Measurements from ENCODE around the gene SIKE1.

DNA sequence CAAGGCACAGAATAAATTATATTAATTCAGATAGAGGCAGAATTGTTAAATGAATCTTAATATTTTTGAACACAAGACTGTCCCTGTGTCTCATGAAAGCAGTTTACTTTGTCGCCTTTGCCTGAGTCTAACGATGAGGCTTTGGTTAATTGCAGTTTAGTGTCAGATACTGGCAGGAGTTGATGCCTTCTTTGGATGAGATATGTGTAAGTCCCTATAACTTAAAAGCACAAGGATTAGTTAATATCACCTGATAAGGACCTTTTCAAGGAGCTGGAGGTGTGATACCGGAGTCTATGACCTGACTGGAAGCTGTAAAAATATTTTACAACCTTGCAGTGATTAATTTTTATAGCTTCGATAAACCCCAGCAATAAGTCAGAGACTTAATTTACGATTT, 2.0 kb upstream of the SIKE1 start:
- TF ChIP-seq POLR2AphosphoS5 (IDR thresholded peaks at IDR 0.05; ENCODE audit: low read depth, low read length) = no peak
- TF ChIP-seq POLR2A (IDR thresholded peaks at IDR 0.05; ENCODE audit: low read depth, low read length) = no peak
- no peak for TF ChIP-seq TAF1 (IDR thresholded peaks at IDR 0.05; ENCODE audit: borderline replicate concordance, low read depth, low read length)
